ENCODE data around the gene NTM. TPM values are rescaled to one million over a fixed set of nuclear protein-coding genes. Genes with fewer than 3 reads are reported as not detected.

NTM gene
- total RNA-seq, 1 experiment from 2014 or later: 9.9 TPM

GRCh38 chr11:131354251-131354701 lies 16.1 kb upstream of the NTM start:
- Histone ChIP-seq H2BK15ac (ENCODE audit: low read depth, low read length) (no peak overlapping the region), H2BK12ac (ENCODE audit: insufficient read length, low read depth, low read length) (no peak overlapping the region), H3K4ac (ENCODE audit: low read depth, low read length) (no peak overlapping the region), H3K79me2 (ENCODE audit: insufficient read depth, low read length) (no peaks in the 10 kb centered on the region), H2BK5ac (ENCODE audit: insufficient read length, low read length) (no peak overlapping the region), H3K23me2 (ENCODE audit: insufficient read length, low read depth, low read length, poor library complexity, severe bottlenecking) (no peaks in the 10 kb centered on the region), H3K9ac (ENCODE audit: extremely low read depth, insufficient read length, low read length) (no peak overlapping the region), H4K20me1 (ENCODE audit: control insufficient read depth, insufficient read depth, insufficient read length) (no peaks in the 10 kb centered on the region), H2BK20ac (ENCODE audit: low read depth, low read length, poor library complexity, severe bottlenecking) (no peak overlapping the region), H3T11ph (ENCODE audit: low read length) (no peak overlapping the region), H3K18ac (ENCODE audit: insufficient read length, low read depth, low read length) (no peak overlapping the region), H3K23ac (ENCODE audit: insufficient read length, low read depth, low read length) (no peak overlapping the region), H3K14ac (ENCODE audit: insufficient read depth, low read length) (no peak overlapping the region), H3K27me3 (ENCODE audit: insufficient read depth, low read length) (no peaks in the 10 kb centered on the region), H2AK5ac (ENCODE audit: insufficient read length, low read length) (no peak overlapping the region), H3K4me2 (ENCODE audit: insufficient read depth, insufficient read length, low read length) (no peak overlapping the region), H3K79me1 (ENCODE audit: insufficient read depth, low read depth, low read length, poor library complexity, severe bottlenecking) (no peaks in the 10 kb centered on the region), H3K27ac (ENCODE audit: insufficient read length, low read depth, low read length) (peak overlapping the region; percentile 8), H4K8ac (replicated peaks; ENCODE audit: insufficient read length, low read depth, low read length) (no peak overlapping the region), H3K4me1 (ENCODE audit: insufficient read depth, low read length) (peaks cover 8% of the 10 kb centered on the region), H2AFZ (ENCODE audit: low read length) (no peak overlapping the region), H4K5ac (ENCODE audit: insufficient read length, low read depth, low read length) (no peak overlapping the region), H3K9me3 (ENCODE audit: control insufficient read depth, low read depth, low read length) (no peaks in the 10 kb centered on the region), H2BK120ac (ENCODE audit: low read depth, low read length, poor library complexity, severe bottlenecking) (no peak overlapping the region), H4K91ac (ENCODE audit: insufficient read length, low read depth, low read length) (no peak overlapping the region), H3K56ac (ENCODE audit: insufficient read length, low read depth, low read length) (no peak overlapping the region)
- TF ChIP-seq CTCF (conservative IDR thresholded peaks at IDR 0.05): no peak
- no peak for DNase-seq
- peak overlapping the region in 2 of 3 experiments; percentile 10 to 95; a peak in 4 of 7 replicates for H3K27ac Mint-ChIP-seq
- H3K36me3 Mint-ChIP-seq (ENCODE audit: insufficient read depth in 1 of 3, low read depth in 3 of 3): peaks cover 2 to 4% (median 3%) of the 10 kb centered on the region in 3 experiments; a peak in 4 of 7 replicates
- H3K4me3 Mint-ChIP-seq: no peak overlapping the region
- peaks cover 23 to 26% of the 10 kb centered on the region in 2 experiments for H3K4me1 Mint-ChIP-seq
- no CpG with 5 or more reads among the region's 5 CpGs for WGBS (ENCODE audit: extremely low coverage, insufficient read length, low lambda C conversion rate)
- no peaks in the 10 kb centered on the region; the same call in 1 of the 2 replicates for H3K27me3 Mint-ChIP-seq (ENCODE audit: low read depth)
- peaks cover 0 to 1% of the 10 kb centered on the region in 2 experiments; a peak in 1 of 5 replicates for H3K9me3 Mint-ChIP-seq
